CD4-positive, alpha-beta T cell treated with Interleukin-1 beta for 1 hour (primary cell): Measurements from ENCODE around the gene DPYSL3.

Experiments used
- DNase-seq, 2 donors: peaks; one replicate each; pipeline ENCODE4 v3.0.0-alpha.2; 2020 to 2022

DPYSL3 gene

DNA sequence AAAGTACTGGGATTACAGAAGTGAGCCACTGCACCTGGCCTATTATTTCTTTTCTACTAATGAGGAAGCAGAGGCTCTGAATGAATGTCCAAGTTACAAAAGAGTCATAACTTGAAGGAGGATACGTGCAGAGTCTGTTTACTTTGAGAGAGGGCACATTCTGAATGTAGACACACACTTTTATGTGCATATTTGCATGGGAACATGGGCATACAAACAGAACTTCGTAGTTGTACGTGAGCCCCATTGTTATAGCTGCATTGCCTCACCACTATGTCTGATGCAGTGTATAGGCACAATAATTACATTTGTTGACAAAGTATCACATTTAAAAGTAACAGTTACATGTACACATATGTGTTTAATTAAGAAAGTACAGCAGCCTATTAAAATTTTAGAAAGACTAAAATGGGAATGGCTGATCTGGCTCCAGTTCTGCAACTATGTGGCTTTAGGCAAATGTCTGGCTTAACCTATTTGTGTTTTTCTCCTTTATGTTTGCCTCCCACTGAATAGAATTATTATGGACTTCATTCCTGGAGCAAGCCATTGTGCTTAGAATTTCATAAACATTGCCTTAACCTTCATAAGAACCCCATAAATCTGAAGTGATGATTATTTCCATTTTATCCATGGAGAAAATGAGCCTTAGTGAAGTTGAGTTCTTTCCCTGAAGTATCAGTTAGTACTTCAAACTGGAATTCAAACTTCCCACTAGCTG is 3.0 kb upstream of the DPYSL3 start:
- no peak for DNase-seq

DNA sequence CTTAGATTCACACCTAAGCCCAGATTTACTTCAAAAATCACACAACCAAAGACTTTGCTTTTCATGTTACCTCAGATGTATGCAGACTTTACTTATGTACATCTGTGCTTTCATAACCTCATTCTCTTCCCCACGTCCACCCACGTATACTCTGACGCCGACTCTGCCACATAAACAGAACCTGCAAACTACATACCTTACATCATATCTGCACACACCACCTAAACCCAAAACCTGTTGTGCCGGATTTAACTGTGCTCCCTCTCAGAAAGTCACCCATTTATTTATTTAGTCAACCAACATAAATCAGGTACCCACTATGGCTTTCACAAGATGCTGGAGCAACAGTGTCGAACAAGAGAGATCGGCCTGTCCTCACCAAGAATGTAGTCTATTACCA is 1.0 kb upstream of the DPYSL3 start:
- DNase-seq, result no peak

DNA sequence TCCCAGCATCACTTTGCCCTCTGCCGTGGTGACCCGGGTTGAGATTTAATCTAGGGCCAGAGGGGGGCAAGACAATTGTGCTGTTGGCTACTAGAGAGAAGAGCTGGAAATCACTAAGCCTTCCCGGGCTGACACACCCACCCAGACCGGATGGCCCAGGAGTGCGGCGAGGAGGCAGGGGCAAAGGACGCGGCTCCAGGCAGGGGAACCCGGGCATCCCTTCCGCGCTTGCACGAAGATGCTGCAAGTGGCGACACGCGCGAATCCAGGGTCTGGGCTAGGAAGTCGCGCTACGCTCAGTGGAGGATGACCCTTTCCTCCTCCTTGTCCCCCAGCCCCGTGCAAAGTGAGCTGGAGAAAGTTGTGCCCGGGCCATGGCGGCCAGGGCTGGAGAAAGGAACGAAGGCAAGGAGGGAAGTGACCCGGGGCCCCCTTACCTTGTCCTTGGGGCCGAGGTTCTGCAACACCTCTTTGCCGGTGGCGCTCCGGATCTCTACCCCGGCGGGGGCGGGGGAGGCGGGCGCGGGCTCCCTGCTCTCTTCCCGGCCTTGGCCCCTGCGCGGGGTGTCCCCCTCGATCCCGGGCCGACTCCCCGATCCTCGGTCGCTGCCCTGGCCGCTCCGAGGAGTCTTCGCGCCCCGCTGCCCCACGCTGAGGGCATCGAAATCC is 693 bp downstream of the DPYSL3 start:
- DNase-seq, result no peak

DNA sequence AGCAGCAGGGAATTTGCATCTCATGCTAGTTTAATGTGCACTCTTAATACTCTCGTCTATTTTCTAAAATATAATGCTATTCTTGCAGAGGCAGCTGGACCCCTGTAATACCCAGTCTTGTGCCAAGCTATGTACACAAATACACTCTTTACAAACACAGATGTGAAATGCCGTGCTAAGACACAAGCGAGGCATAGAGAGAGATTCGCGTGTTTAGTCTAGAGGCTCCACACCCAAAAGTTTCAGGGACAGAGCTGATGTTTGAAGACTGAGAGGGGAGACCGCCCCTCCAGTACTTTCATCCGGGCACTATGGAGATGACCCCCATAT is 1.2 kb downstream of the DPYSL3 start:
- no peak for DNase-seq

DNA sequence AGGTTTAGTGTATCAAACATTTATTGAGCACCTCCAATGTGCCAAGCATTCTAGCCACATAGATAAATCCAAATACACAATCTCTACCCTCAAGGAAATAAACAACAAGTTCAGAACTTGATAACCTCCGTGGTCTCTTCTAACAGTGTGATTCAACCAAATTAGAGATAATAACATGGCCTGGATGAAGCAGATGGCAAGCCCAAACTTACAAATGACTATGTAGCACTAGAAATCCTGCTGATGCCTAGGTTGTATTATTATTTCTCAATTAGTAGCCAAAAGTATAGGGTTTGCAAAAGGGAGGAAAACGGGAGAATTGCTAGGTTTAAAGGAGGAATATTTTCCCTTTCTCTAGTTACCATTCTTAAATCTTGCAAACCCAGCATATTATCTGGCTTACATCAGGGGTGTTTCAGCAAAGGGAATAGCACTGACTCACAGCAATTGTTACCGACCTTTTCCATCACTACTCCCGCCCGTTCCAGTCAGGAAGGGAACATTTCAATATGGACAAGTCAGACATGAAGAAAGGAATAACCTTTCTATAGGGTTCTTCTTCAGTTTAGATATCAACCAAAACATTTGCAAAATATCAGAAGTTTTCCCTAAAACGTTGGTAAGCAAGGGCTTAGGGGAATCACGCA is 2.3 kb downstream of the DPYSL3 start:
- DNase-seq, result no peak

DNA sequence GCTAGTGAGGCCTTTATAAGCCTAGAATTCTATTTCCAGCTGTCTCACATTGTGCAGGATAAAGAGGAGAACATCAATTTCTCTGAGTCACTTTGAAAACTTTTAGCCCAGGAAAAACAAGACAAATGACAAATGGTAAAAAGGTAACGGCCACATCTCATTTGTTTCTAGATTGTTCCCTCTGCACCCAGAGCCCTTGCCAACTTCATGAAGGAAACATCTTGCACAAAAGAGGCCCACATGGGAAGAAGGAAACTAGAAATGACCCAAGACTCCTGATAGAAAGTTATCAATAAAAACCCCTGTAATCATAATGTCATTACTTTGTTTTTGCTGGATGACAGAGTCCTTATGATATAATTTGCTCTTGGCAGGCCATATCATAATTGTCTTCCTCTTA is 5.3 kb downstream of the DPYSL3 start:
- DNase-seq, result no peak

DNA sequence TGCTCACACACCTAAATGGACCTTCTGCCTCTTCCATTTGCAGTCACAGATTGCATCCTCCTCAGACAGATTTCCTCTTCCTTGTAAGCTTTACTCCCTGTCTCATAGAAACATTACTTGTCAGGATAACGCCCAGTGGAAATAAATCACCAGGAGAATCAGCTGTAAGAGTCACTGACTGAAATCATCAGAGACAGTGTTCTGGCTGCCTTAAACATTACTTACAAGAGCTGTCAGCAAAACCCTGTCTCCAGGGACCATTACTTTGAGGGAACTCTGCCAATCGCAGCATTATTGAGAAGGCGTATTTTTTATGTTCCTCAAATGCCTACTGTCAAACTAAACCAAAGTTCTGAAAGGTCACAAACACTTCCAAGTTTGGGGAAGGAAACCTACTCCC is 5.9 kb downstream of the DPYSL3 start:
- DNase-seq, result no peak

DNA sequence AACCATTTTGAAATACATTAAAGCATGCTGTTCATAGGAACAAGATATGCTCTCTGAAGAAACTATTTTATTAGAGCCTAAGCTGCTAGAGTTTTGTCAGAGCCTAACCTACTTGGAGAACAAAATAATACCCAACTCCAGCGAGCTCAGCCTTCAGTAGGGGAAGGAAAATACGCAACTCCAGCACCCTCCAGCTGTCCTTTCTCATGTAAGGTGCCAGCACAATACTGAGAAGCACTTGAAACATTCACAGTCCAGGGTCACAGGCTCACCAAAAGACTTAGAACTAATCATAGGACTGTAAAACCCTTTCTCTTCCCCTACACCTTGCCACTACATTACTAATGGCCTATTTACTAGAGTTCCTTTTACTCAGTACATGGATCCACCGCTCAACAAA is 18.9 kb downstream of the DPYSL3 start:
- no peak for DNase-seq

DNA sequence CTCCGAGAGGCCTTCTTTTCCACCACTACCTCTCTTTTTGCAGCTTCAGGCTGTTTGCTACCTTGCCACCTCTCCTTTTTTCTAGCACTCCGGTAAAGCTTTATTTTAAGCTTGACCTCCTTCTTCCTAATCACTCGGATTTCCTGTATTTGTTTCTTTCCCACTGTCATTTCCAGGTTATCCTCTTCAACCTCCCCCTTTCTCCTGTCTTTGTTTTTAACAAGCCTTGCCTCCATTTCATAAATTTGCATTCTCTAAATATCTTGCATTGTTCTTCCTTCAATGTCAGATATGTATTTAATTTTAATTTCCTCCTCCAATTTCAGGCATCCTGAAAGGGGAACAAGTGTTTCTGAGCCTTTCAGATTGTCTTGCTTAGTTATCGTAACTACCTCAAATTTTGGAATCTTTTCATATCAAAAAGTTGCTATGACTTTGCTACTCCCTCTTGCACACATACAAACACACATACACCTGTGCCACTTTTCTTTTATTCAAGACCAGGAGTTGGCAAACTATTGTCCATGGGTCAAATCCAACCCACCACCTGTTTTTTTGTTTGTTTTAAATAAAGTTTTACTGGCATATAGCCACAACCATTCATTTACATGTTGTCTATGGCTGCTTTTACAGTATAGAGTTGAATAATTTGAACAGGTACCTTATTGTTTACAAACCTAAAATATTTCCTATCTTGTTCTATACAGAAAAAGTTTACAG is 22.7 kb downstream of the DPYSL3 start:
- DNase-seq, result no peak

DNA sequence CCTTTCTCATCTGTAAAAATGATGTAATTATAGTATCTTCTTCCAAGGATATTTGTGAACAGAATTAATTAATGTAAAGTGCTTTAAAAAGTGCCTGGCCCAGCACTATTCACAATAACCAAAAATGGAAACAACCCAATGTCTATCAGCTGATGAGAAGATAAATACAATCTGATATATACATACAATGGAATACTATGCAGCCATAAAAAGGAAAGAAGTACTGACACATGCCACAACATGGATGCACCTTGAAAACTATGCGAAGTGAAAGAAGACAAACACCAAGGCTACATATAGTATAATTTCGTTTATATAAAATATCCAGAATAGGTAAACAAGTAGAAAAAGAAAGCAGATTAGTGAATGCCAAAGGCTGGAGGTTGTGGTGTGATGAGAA is 24.1 kb downstream of the DPYSL3 start:
- DNase-seq, result no peak

DNA sequence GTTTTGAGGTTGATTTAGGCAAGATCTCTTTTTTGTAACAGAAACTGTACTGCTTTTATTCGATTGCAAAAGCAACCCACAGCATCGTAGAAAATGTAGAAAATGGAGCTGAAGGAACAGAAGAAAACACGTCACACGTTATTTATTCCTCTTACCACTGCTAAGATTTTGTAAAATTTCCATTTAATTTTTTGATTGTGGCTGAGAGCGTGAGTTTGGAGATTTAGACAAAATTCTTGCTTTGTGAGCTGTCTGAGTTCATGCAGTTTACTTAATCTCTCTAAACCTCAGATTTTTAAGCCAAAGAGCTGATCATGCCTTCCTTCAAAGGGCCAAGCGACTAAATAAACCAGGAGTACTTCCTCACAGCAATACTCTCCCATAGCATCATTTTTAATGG is 24.8 kb downstream of the DPYSL3 start:
- no peak for DNase-seq

DNA sequence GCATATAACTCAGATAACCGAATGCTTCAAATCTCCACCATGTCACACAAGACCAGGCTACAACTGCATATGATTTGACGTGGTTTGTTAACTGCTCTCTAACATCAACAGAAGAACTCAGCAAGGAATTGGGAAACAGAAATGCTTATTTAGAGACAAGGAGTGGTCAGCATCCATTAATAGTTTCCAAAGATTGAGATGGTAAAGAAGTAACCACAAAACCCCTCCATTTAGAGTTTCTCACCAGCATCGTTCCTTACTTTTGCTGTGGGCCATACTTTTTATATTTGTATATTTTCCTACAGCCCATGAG is 25.2 kb downstream of the DPYSL3 start:
- no peak for DNase-seq

DNA sequence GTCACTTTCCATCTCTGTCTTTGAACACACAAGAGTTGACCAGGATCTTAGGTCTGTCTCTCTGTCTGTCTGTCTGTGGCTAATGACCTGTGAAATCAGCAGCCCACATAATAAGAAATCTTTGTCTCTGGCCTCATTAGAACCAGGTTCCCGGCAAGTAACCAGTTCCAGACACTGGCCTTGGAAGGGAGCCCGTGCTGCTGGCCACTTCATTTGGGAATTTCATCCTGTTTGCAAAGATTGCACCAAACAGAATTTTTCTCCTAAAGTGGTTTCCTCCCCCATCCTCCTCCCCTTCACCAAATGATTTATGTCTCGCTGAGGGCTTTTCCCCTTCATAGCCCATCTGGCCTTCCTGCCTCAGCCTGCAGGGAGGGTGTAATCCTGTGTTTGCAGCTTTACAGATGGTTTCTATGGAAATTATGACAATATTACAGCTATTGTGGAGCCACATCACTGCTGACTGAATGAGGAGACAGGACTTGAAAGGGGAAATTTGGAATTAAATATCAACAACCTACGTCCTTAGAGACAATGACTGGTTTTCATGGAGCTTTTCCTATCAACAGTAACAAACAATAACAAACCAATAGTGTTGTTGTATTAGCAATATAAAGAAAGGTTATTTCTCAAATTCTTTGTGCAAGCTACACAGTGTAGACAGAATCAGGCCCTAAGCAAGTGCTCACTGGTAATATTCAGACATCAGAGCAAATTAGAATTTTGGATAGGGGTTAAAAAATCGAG is 25.7 kb downstream of the DPYSL3 start:
- DNase-seq, result no peak

DNA sequence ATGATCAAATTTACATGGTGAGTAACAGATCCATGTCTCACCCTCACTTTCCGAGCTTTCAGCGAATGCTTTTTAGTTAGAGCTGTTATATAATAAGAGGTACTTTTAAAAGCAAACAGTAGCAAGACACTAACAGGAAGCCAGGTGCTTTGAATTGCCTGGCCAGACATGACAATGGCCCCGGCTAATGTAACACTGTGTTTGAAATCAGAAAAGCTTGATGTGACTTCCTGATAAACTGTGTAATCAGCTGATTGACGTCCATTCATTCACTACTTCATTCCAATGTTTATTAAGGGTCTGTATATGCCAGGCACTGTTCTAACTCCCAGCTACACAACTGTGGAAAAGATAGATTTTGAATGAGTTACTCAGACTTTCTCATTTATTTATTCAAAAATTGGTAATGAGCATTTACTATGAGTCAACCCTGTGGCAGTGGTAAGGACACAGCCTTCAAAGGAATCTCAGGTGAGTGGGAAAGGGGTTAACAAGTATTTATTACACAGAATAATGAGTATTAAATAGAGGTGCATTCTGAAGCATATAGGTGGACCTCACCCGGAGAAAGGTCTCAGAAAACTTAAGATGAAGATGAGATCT is 26.6 kb downstream of the DPYSL3 start:
- DNase-seq, result no peak

DNA sequence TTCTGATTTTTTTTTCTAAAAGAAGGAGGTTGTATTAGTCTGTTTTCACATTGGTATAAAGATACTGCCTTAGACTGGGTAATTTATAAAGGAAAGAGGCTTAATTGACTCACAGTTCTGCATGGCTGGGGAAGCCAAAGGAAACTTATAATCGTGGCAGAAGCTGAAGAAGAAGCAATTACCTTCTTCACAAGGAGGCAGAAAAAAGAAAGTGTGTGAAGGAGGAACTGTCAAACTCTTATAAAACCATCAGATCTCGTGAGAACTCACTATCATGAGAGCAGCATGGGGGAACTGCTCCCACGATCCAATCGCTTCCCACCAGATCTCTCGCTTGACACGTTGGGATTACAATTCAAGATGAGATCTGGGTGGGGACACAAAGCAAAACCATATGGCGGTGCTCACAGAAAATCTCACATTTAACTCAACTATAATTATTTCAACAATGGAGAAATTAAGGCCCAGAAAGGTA is 27.1 kb downstream of the DPYSL3 start:
- DNase-seq, result no peak

DNA sequence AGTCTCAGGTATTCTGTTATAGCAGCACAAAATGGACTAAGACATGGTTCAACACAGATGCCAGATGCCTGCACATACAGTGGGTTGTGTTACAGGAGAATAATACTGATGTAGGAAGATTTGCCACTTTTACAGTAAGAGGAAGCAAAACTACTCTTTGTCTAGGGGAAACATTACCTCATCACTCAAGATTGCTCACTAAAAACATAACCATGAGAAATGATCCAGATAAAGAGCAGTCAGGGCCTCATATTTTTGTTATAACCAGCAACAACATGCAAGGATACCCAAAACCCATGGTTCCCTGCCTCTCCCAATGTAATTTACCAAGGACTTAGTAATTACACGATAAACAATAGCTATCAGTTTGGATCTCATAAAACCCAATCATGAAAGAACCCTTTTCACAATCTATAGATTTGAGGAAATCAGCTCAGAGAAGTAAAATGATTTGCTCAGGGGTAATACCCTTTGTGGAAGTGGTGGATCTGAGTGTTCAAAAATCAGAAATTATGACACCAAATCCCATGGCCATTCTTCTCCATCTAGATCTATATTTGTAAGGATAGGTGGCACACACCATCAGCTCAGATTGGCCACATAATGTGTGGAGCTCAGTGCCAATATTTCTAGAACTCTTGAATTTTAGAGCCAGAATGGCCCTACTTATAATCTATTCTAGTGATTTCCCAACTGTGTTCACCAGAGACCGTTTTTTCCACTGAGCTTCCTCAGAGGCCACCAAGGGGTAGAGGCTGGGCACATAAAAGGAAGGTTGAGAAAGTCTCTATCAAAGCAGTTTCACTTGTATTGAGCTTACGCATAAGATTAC is 27.8 kb downstream of the DPYSL3 start:
- no peak for DNase-seq

DNA sequence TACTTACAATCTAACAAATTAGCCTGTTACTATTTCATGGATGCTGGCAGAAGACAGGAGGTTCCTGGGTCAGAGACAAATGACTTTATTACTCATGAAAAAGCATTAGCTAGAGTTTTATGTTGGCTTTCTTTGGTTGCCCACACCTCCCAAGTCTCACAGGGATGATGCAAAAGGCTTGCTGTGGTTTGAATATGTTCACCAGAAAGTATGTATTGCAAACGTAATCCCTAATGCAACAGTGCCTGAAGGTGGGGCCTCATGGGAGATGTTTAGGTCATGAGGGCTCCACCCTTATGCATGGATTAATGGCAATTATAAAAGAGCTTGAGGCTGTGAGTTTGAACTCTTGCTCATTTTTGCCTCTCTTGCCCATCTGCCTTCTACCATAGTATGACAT is 28.5 kb downstream of the DPYSL3 start:
- no peak for DNase-seq

DNA sequence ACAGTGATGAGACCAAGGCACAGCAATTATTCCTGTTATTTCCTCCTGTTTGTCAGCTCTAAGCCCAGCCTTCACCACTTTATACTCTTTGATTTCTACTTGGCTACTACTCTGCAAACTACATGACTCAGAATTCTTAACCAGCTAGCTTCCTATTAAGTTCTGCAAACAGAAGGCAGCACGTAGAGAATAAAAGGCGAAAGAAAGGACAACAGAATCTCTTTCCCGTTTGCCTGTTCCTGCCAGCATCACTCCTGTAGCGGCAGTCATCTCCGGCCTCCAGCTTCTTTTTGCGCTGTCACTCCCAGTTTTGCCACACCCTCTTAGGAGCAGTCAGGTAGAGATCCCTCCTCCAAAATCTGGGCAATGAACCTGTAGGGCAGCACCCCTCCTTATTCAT is 29.9 kb downstream of the DPYSL3 start:
- no peak for DNase-seq

DNA sequence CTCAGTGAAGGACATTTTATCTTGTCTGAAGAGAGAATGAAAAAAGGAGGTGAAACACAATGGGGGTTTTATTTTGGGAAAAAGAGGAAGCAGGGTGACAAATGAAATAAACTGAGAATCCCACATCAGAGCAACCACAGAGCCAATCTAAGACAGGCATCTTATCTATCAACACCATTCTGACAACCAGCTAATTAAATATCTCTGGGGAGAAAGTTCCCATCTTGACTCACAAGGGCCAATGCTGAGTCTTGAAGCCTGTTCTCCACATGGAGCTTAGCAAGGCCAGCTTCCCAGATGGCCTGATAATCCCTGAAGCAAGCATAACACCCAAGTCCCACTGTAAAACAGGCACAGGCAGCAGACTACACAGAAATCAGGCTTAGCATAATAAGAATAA is 30.4 kb downstream of the DPYSL3 start:
- DNase-seq, result no peak

DNA sequence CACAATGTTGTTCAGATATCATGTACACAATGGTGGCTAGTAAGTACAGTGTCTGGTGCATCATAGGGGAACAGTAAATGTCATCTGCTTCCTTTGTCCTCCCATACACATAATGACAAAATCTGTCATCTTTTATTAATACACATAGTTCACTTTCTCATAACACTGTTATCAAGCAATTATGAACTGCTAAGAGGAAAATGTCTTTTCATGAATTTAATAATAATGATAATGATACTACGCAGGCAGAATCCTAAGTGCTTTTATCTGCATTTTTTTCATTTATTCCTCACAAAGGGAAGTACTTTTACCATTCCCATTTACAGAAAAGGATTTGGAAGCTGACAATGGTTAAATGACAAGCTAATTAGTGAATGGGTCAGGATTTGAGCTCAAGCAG is 35.7 kb downstream of the DPYSL3 start:
- no peak for DNase-seq

DNA sequence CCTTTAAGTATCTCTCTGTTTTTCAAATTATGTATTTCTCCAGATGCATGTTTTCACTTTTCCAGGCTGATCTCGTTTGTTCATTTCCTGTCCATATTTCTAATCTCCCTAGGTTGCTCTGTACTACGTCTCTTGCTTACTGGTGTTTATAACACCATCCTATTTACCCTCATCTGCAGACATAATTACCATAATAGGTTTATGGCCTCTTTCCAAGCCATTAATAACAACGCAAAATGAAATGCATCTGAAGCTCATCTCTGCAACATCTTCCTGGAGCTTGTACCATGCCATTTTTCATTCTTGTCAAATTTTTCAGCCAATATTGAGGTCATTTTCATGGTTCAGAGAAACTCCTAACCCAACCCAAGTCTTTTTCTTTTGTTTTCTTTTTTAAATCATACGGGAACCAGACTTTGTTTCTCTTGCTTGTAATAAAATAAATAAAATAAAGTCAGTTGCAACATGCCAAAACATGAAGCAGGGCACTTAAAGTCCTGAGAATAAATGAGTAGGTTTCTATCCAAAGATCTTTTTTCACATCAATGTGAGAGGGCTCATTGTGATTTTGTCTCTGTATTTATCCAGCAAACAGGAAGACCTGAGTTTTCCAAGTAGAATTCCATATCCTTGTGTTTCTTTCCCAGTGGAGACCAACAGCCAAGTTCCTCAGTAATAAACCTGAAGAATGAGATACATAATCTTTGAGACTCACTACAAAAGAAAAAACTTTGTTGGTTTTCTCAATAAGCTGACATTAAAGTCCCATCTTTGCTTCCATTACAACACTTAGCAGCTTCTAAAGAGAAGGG is 37.0 kb downstream of the DPYSL3 start:
- no peak for DNase-seq
